SK-N-SH treated with all-trans-retinoic acid at 6 μM for 48 hours (cell line): Measurements from ENCODE around the gene PIK3R5.

Experiments used
- ARNTL ChIP-seq: fragments of 450-650 bp; formaldehyde crosslinking; IDR thresholded peaks from 2 replicates; pipeline ENCODE4 v1.5.0; 2020; ENCODE audit warnings: low read depth, mild to moderate bottlenecking, moderate library complexity, borderline replicate concordance
- BACH2 ChIP-seq: fragments of 250-450 bp; sonication (Bioruptor Pico); IDR thresholded peaks from 2 replicates; pipeline ENCODE4 v1.9.0; 2021; ENCODE audit warnings: mild to moderate bottlenecking, borderline replicate concordance
- CREB5 ChIP-seq: fragments of 250-450 bp; sonication (Bioruptor Pico); IDR thresholded peaks from 2 replicates; pipeline ENCODE4 v1.5.1; 2020; ENCODE audit warnings: low read depth, mild to moderate bottlenecking, moderate library complexity
- CSDC2 ChIP-seq: fragments of 250-450 bp; sonication (Bioruptor Pico); IDR thresholded peaks from 2 replicates; pipeline ENCODE4 v1.5.0; 2020; ENCODE audit warnings: mild to moderate bottlenecking, moderate library complexity
- ESRRG ChIP-seq: fragments of 250-450 bp; sonication (Bioruptor Pico); IDR thresholded peaks from 2 replicates; pipeline ENCODE4 v1.6.1; 2021; ENCODE audit warnings: mild to moderate bottlenecking
- RARB ChIP-seq: fragments of 250-450 bp; sonication (Bioruptor Pico); IDR thresholded peaks from 2 replicates; pipeline ENCODE4 v1.8.0; 2021; ENCODE audit warnings: mild to moderate bottlenecking, moderate library complexity
- TOX ChIP-seq: fragments of 250-450 bp; sonication (Bioruptor Pico); IDR thresholded peaks from 2 replicates; pipeline ENCODE4 v1.8.0; 2021; ENCODE audit warnings: mild to moderate bottlenecking, moderate library complexity, borderline replicate concordance
- ZFP3 ChIP-seq: fragments of 250-450 bp; sonication (Bioruptor Pico); IDR thresholded peaks from 2 replicates; pipeline ENCODE4 v1.5.0; 2020; ENCODE audit warnings: mild to moderate bottlenecking, moderate library complexity
- ZFP30 ChIP-seq: fragments of 450-650 bp; formaldehyde crosslinking; IDR thresholded peaks from 2 replicates; pipeline ENCODE4 v1.5.0; 2022; ENCODE audit warnings: mild to moderate bottlenecking, moderate library complexity
- ZNF70 ChIP-seq: fragments of 450-650 bp; formaldehyde crosslinking; IDR thresholded peaks from 2 replicates; pipeline ENCODE4 v1.5.0; 2020; ENCODE audit warnings: mild to moderate bottlenecking, moderate library complexity
- ZNF8 ChIP-seq: fragments of 450-650 bp; formaldehyde crosslinking; IDR thresholded peaks from 2 replicates; pipeline ENCODE4 v1.5.0; 2020; ENCODE audit warnings: mild to moderate bottlenecking, moderate library complexity
- TF ChIP-seq, protein P1 (sequence below): fragments of 250-450 bp; sonication (Bioruptor Pico); IDR thresholded peaks from 2 replicates; pipeline ENCODE4 v1.8.0; 2021; ENCODE audit warnings: low read depth, mild to moderate bottlenecking, moderate library complexity, borderline replicate concordance

DNA sequence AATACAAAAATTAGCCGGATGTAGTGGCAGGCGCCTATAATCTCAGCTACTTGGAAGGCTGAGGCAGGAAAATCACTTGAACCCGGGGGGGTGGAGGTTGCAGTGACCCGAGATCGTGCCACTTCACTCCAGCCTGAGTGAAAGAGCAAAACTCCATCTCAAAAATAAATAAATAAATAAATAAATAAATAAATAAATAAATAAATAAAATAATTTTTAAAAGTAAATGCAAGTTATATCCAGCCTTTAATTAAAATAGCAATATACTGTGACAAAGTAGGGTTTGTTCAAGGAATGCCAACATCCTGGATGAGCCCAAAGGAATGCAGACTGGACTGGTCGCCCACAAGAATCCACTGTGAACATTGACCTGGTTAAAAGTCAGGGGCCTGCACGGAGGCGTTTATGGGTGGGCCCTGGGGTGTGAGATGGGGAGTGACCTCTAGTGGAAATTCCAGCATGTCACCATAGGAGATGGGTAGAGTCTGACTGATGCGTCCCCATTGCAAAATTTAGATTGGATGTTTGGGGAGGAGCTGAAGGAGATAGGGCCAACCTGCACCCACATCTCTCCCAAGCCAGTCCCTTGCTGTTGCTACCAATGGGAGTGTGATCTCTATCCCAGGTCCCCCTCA, 9.7 kb upstream of the PIK3R5 start:
- TF ChIP-seq, protein P1, sequence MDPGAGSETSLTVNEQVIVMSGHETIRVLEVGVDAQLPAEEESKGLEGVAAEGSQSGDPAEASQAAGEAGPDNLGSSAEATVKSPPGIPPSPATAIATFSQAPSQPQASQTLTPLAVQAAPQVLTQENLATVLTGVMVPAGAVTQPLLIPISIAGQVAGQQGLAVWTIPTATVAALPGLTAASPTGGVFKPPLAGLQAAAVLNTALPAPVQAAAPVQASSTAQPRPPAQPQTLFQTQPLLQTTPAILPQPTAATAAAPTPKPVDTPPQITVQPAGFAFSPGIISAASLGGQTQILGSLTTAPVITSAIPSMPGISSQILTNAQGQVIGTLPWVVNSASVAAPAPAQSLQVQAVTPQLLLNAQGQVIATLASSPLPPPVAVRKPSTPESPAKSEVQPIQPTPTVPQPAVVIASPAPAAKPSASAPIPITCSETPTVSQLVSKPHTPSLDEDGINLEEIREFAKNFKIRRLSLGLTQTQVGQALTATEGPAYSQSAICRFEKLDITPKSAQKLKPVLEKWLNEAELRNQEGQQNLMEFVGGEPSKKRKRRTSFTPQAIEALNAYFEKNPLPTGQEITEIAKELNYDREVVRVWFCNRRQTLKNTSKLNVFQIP (CRISPR knock-in tag), result no peak
- TF ChIP-seq ZFP30 (CRISPR knock-in tag) (no peak), ARNTL (no peak), RARB (CRISPR knock-in tag) (no peak), ESRRG (CRISPR knock-in tag) (no peak), ZFP3 (no peak), ZNF70 (CRISPR knock-in tag) (no peak), BACH2 (CRISPR knock-in tag) (no peak), ZNF8 (CRISPR knock-in tag) (no peak), CREB5 (CRISPR knock-in tag) (no peak), TOX (no peak), CSDC2 (CRISPR knock-in tag) (no peak)
